GM12878 (cell line): ENCODE results near the gene ALG8. TPM values are rescaled to one million over a fixed set of nuclear protein-coding genes. Genes with fewer than 3 reads are reported as not detected.

Experiments
- ATAC-seq: fragments of 200-7000 bp; cut with Tn5 transposase; 3 replicates; pipeline ENCODE4 v1.9.1; 2020; ENCODE audit warnings: mild to moderate bottlenecking, moderate library complexity
- BruUV-seq: library from RNA; stranded (reverse); fragments of 400-500 nt; replicated peaks from 2 replicates; lab custom pipeline; 2021; lab: Mats Ljungman, UMichigan
- CTCF ChIA-PET: fragments of 300-600 bp; sonication (Branson Sonifier 250); formaldehyde crosslinking; extraction: SDS; loops from one replicate; lab custom pipeline; 2021; ENCODE audit warnings: inconsistent platforms; lab: Yijun Ruan, JAX
- POLR2A ChIA-PET: fragments of 350-600 bp; formaldehyde crosslinking; extraction: SDS; loops from one replicate; lab custom pipeline; 2021; ENCODE audit warnings: inconsistent platforms; lab: Charles Lee
- RAD21 ChIA-PET: fragments of 300-600 bp; sonication (Branson Sonifier 250); formaldehyde crosslinking; loops from one replicate; lab custom pipeline; 2023; ENCODE audit warnings: antibody characterized with exemption; ENCODE audit not compliant: unreplicated experiment; lab: Charles Lee
- SMC1A ChIA-PET: fragments of 300-600 bp; sonication (Branson Sonifier 250); formaldehyde crosslinking; loops from one replicate; lab custom pipeline; 2023; ENCODE audit not compliant: unreplicated experiment, uncharacterized antibody; lab: Charles Lee
- DNase-seq: peaks from one replicate; pipeline ENCODE4 v3.0.0-alpha.2; 2011; ENCODE audit warnings: low read depth, low spot score
- FAIRE-seq: peaks from 3 replicates; lab custom pipeline; 2011; peaks lifted over from hg19 to GRCh38; lab: Jason Lieb, UNC
- H2AFZ ChIP-seq: 2 replicates; pipeline ENCODE4 v1.6.0; 2011; ENCODE audit warnings: low read depth, low read length, control low read depth; ENCODE audit not compliant: control insufficient read depth
- H3K27ac ChIP-seq: 2 replicates; pipeline ENCODE4 v1.5.1; 2011; ENCODE audit warnings: control low read depth; ENCODE audit not compliant: control insufficient read depth, insufficient read depth
- H3K27me3 ChIP-seq, 2 experiments: replicated peaks in 1 of 2; 2 replicates each; pipeline versions ENCODE4 v1.6.0 to v1.6.1; 2011; ENCODE audit warnings: low read length in 1 of 2; ENCODE audit not compliant: control insufficient read depth in 2 of 2, insufficient read depth in 2 of 2
- H3K36me3 ChIP-seq, 2 experiments: 2 replicates each; pipeline ENCODE4 v1.5.1; 2011; ENCODE audit warnings: low read length in 1 of 2; ENCODE audit not compliant: control insufficient read depth in 2 of 2, insufficient read depth in 2 of 2
- H3K4me1 ChIP-seq: 2 replicates; pipeline ENCODE4 v1.6.1; 2011; ENCODE audit warnings: mild to moderate bottlenecking, low read length, moderate library complexity, mixed read lengths; ENCODE audit not compliant: control insufficient read depth, insufficient read depth
- H3K4me2 ChIP-seq: 2 replicates; pipeline ENCODE4 v1.6.0; 2011; ENCODE audit warnings: control low read depth; ENCODE audit not compliant: control insufficient read depth, insufficient read depth
- H3K4me3 ChIP-seq: fragments of 200-600 bp; sonication (generic); 2 replicates; pipeline ENCODE4 v1.5.1; 2016
- H3K79me2 ChIP-seq: 2 replicates; pipeline ENCODE4 v1.6.0; 2011; ENCODE audit warnings: low read length; ENCODE audit not compliant: control insufficient read depth, insufficient read depth
- H3K9ac ChIP-seq: 2 replicates; pipeline ENCODE4 v1.8.0; 2011; ENCODE audit warnings: low read length, control low read depth, mixed read lengths; ENCODE audit not compliant: control insufficient read depth, insufficient read depth
- H3K9me3 ChIP-seq: replicated peaks from 3 replicates; pipeline ENCODE4 v1.5.1; 2011; ENCODE audit warnings: mild to moderate bottlenecking, low read length; ENCODE audit not compliant: control insufficient read depth, insufficient read depth
- H4K20me1 ChIP-seq: 2 replicates; pipeline ENCODE4 v1.6.0; 2011; ENCODE audit not compliant: control insufficient read depth, insufficient read depth
- ASH2L ChIP-seq: fragments of 300-600, 200-600 bp; sonication (generic); IDR thresholded peaks from 2 replicates; pipeline ENCODE4 v1.6.1; 2017; ENCODE audit warnings: low read depth, mild to moderate bottlenecking, borderline replicate concordance
- BMI1 ChIP-seq: fragments of 450-650 bp; IDR thresholded peaks from 2 replicates; pipeline ENCODE4 v1.6.1; 2016; ENCODE audit warnings: mild to moderate bottlenecking, moderate library complexity, borderline replicate concordance
- CBFB ChIP-seq: IDR thresholded peaks from 2 replicates; pipeline ENCODE4 v1.6.1; 2016; ENCODE audit warnings: antibody characterized with exemption, low read depth
- DPF2 ChIP-seq: fragments of 450-650 bp; IDR thresholded peaks from 2 replicates; pipeline ENCODE4 v1.6.1; 2017; ENCODE audit warnings: mild to moderate bottlenecking
- EP300 ChIP-seq, 2 experiments: fragments of 150-350 bp in 1 of 2; IDR thresholded peaks; 2 replicates each; pipeline ENCODE4 v1.6.1; 2011 to 2012; ENCODE audit warnings: low read depth in 2 of 2, low read length in 2 of 2, borderline replicate concordance in 1 of 2, improper control_type of control experiment in 1 of 2, inconsistent platforms in 1 of 2; ENCODE audit not compliant: control insufficient read depth in 1 of 2
- ESRRA ChIP-seq: IDR thresholded peaks from 2 replicates; pipeline ENCODE4 v1.6.1; 2012; ENCODE audit warnings: mild to moderate bottlenecking, low read length, improper control_type of control experiment
- GABPA ChIP-seq: IDR thresholded peaks from 2 replicates; pipeline ENCODE4 v1.6.1; 2014; ENCODE audit warnings: antibody characterized with exemption, low read depth, mild to moderate bottlenecking, inconsistent platforms
- IKZF1 ChIP-seq: fragments of 450-650 bp; conservative IDR thresholded peaks from 2 replicates; pipeline ENCODE4 v1.6.1; 2017; ENCODE audit warnings: antibody characterized with exemption, mild to moderate bottlenecking
- MXI1 ChIP-seq: fragments of 150-350 bp; IDR thresholded peaks from 2 replicates; pipeline ENCODE4 v1.6.1; 2011; ENCODE audit warnings: low read depth, mild to moderate bottlenecking, inconsistent platforms, low read length, improper control_type of control experiment
- NKRF ChIP-seq: fragments of 450-650 bp; conservative IDR thresholded peaks from 2 replicates; pipeline ENCODE4 v1.6.1; 2017; ENCODE audit warnings: mild to moderate bottlenecking, moderate library complexity
- NR2C1 ChIP-seq: fragments of 450-650 bp; IDR thresholded peaks from 2 replicates; pipeline ENCODE4 v1.6.1; 2017; ENCODE audit warnings: antibody characterized with exemption, mild to moderate bottlenecking, moderate library complexity
- RB1 ChIP-seq: fragments of 450-650 bp; formaldehyde crosslinking; IDR thresholded peaks from 2 replicates; pipeline ENCODE4 v1.6.1; 2017; ENCODE audit warnings: mild to moderate bottlenecking, borderline replicate concordance
- REST ChIP-seq: IDR thresholded peaks from 2 replicates; pipeline ENCODE4 v1.6.1; 2012; ENCODE audit warnings: mild to moderate bottlenecking, low read depth, low read length
- ZNF622 ChIP-seq: fragments of 450-650 bp; IDR thresholded peaks from 2 replicates; pipeline ENCODE4 v1.6.1; 2017; ENCODE audit warnings: mild to moderate bottlenecking, inconsistent platforms
- WGBS: methylation state at CpG from one replicate; pipeline ENCODE4 v1.1.6; 2016; ENCODE audit warnings: low lambda C conversion rate; ENCODE audit not compliant: insufficient replicate concordance, insufficient coverage; ENCODE audit errors: missing lambda C conversion rate; 5-methylcytosine and 5-hydroxymethylcytosine counted together
- in situ Hi-C: fragments of 300-500 bp; cut with MboI; formaldehyde crosslinking; loops from 9 replicates; pipeline ENCODE4 v1.14.3; 2018; ENCODE audit warnings: mixed read lengths
- intact Hi-C: fragments of 100-400 bp; cut with micrococcal nuclease; formaldehyde crosslinking; loops from one replicate; pipeline ENCODE4 v1.14.2; 2022; ENCODE audit not compliant: unreplicated experiment
- polyA plus RNA-seq, 11 experiments: library from polyadenylated mRNA; depleted of rRNA in 4 of 11; unstranded in 6 of 11; stranded (reverse) in 5 of 11; fragments of >200 nt; fragmentation: Nextera tagmentation in 4 of 11; fragmentation: Illumina TruSeq in 1 of 11; extraction: Ambion mirVana in 4 of 11; extraction: Trizol in 1 of 11; gene quantifications; 1 replicate in 1 of 11; 2 replicates in 10 of 11; pipeline versions ENCODE4 v1.2.1 to v1.2.3, GENCODE V29; 2011 to 2016; ENCODE audit warnings: inconsistent platforms in 2 of 11, missing spikeins in 2 of 11, low read depth in 1 of 11
- total RNA-seq, 4 experiments: library from RNA; depleted of rRNA in 3 of 4; stranded (reverse); fragments of >200 nt in 3 of 4; fragmentation: Illumina TruSeq in 1 of 4; extraction: Trizol in 1 of 4; gene quantifications; 2 replicates each; pipeline versions ENCODE4 v1.2.1 to v1.2.3, GENCODE V29; 2013 to 2021
- TF ChIP-seq, protein P1 (sequence below): fragments of 450-650 bp; IDR thresholded peaks from 2 replicates; pipeline ENCODE4 v1.6.1; 2017; ENCODE audit warnings: mild to moderate bottlenecking, low read depth, inconsistent platforms; ENCODE audit not compliant: poor library complexity, severe bottlenecking

ALG8 gene
- total and polyA plus RNA-seq, 10 of the 15 experiments (the other 5 are each of a cell fraction or from before 2014, with no cell fraction given) = 45.7 to 105 (median 68.4) TPM

- ATAC-seq = peak; percentile 97
- RAD21 ChIA-PET = interaction anchor here (1.5 kb wide), 1 partner anchor 34 kb away, joined by 5 read pairs; the partner anchor contains the start of gene NDUFC2
- TF ChIP-seq EP300 (IDR thresholded peaks at IDR 0.05; ENCODE audit: borderline replicate concordance in 1 of 2, control insufficient read depth in 1 of 2, low read depth in 2 of 2, low read length in 2 of 2) (0 out of 4 replicates have a peak, but pooled peaks of 1 of the 2 experiments have one; percentile 47), IKZF1 (peak; percentile 59), REST (no peak), NKRF (no peak), ESRRA (no peak), MXI1 (no peak), DPF2 (peak; percentile 63), RB1 (no peak), CBFB (no peak), NR2C1 (no peak), GABPA (no peak), ASH2L (no peak), ZNF622 (no peak), BMI1 (peak; percentile 51)
- TF ChIP-seq, protein P1, sequence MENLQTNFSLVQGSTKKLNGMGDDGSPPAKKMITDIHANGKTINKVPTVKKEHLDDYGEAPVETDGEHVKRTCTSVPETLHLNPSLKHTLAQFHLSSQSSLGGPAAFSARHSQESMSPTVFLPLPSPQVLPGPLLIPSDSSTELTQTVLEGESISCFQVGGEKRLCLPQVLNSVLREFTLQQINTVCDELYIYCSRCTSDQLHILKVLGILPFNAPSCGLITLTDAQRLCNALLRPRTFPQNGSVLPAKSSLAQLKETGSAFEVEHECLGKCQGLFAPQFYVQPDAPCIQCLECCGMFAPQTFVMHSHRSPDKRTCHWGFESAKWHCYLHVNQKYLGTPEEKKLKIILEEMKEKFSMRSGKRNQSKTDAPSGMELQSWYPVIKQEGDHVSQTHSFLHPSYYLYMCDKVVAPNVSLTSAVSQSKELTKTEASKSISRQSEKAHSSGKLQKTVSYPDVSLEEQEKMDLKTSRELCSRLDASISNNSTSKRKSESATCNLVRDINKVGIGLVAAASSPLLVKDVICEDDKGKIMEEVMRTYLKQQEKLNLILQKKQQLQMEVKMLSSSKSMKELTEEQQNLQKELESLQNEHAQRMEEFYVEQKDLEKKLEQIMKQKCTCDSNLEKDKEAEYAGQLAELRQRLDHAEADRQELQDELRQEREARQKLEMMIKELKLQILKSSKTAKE = peak; percentile 25
These were observed 26.7 kb downstream of the ALG8 start for GRCh38 chr11:78112582-78113275.

More at GRCh38 chr11:78112582-78113275, 26.7 kb downstream of the ALG8 start:
- POLR2A ChIA-PET = interaction anchor here (0.6 to 1.3 kb wide), 3 partner anchors 26 to 194 kb away, joined by 3 to 5 read pairs (median 3); partner anchors contain the start of gene ALG8
- in situ Hi-C loops = no loop called here
- H4K20me1 ChIP-seq = no peaks in the 10 kb centered on the region
- no peak overlapping the region for H3K4me3 ChIP-seq
- peaks cover 0 to 6% of the 10 kb centered on the region in 2 experiments; a peak in 1 of 4 replicates for H3K36me3 ChIP-seq
- SMC1A ChIA-PET = interaction anchor here (0.6 to 1.2 kb wide), 2 partner anchors 27 to 262 kb away, joined by 3 to 4 read pairs; partner anchors contain the start of gene ALG8
- no peak for FAIRE-seq
- H3K27me3 ChIP-seq = no peaks in the 10 kb centered on the region
- DNase-seq = peak; percentile 17
- no TSS peak for BruUV-seq
- H3K9me3 ChIP-seq = no peaks in the 10 kb centered on the region
- H3K4me2 ChIP-seq = peak overlapping the region; percentile 23; the same call in 1 of the 2 replicates
- peak overlapping the region; percentile 34; the same call in 1 of the 2 replicates for H3K27ac ChIP-seq
- CTCF ChIA-PET = interaction anchor here (0.6 to 1.0 kb wide), 2 partner anchors 16 to 17 kb away, joined by 3 read pairs; no protein-coding TSS in a partner anchor
- H3K4me1 ChIP-seq = peaks cover 3% of the 10 kb centered on the region; the same call in 1 of the 2 replicates
- no peak overlapping the region for H3K9ac ChIP-seq
- WGBS = 58% methylated on average over 6 of the region's 6 CpGs
- intact Hi-C loops = no loop called here
- H3K79me2 ChIP-seq = no peaks in the 10 kb centered on the region
- no peak overlapping the region; the same call in 1 of the 2 replicates for H2AFZ ChIP-seq
